ENCODE measurements around the gene TEDC2. TPM values are rescaled to one million over a fixed set of nuclear protein-coding genes. Genes with fewer than 3 reads are reported as not detected.
A peak's percentile ranks its signal among the peaks of the same experiment; 100 is the strongest.

The TEDC2 gene
- total RNA-seq, 3 donors from 2014 or later = 0.98 to 1.0 TPM; not detected in 1

DNA sequence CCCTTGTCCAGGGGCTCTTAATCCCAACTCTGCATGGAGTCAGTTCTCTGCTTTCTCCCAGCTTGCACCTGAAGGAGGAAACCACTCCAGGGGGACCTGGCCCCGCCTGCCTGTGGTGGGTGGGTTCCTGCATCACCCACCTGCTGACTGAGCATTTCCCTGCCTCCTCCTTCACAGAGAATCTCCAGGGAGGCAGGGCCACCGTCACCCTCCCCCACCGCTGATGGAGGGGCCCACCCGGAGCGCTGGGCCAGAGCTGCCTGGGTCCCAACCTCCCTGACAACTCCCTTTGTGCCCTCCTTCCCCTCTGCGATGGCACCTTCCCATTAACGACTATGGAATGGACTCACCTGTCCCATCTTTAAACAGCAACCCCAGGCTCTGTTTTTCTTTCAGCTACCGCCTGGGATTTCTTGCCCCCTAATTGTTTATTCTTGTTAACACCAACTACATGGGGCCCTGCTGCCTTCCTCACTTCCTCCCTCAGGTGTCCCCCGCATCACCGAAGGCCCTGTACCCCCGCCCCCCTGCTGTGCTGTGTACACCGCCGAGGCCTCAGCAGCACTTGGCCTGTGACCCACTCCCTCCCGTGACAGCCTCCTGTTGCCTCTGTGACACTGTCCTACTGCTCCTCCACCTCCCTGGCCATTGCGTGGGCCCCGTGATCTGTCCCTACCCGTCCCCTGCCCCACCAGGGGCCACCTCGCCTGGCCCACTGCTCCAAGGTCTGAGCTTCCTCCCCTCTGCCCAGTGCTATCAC is 842 bp upstream of the TEDC2 start:
- TF ChIP-seq, protein P1, sequence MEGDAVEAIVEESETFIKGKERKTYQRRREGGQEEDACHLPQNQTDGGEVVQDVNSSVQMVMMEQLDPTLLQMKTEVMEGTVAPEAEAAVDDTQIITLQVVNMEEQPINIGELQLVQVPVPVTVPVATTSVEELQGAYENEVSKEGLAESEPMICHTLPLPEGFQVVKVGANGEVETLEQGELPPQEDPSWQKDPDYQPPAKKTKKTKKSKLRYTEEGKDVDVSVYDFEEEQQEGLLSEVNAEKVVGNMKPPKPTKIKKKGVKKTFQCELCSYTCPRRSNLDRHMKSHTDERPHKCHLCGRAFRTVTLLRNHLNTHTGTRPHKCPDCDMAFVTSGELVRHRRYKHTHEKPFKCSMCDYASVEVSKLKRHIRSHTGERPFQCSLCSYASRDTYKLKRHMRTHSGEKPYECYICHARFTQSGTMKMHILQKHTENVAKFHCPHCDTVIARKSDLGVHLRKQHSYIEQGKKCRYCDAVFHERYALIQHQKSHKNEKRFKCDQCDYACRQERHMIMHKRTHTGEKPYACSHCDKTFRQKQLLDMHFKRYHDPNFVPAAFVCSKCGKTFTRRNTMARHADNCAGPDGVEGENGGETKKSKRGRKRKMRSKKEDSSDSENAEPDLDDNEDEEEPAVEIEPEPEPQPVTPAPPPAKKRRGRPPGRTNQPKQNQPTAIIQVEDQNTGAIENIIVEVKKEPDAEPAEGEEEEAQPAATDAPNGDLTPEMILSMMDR (IDR thresholded peaks at IDR 0.05) = no peak
- TF ChIP-seq POLR2A (IDR thresholded peaks at IDR 0.05) (no peak), POLR2AphosphoS5 (IDR thresholded peaks at IDR 0.05) (no peak)
- Histone ChIP-seq H3K9me3 (no peaks in the 10 kb centered on the region), H3K36me3 (no peaks in the 10 kb centered on the region), H3K4me3 (peak overlapping the region; percentile 52 to 78 (median 61)), H3K4me1 (peaks cover 0 to 4% of the 10 kb centered on the region in 2 donors), H3K27ac (peak overlapping the region; percentile 12 to 41), H3K27me3 (no peaks in the 10 kb centered on the region)
- DNase-seq (ENCODE audit: low spot score in 2 of 2) = no peak
- intact Hi-C loops (cut with DNase I; ENCODE audit: low total_unique reads) = no loop called here

DNA sequence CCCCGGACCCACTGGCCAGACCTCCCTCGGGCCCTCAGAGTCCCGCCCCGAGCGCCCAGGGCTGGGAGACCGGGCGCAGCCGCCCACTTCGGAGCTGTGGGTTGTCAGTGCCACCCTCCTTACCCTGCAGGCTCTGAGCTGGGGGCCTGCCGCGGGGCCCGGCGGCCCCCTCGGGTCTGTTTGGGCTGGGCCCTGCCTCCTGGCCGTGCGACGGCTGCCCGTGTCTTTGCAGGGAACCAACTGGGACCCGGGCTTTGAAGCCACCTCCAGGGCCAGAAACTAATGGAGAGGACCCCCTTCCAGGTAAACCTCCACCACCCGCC is 443 bp downstream of the TEDC2 start:
- Histone ChIP-seq H3K4me1 (peaks cover 0 to 4% of the 10 kb centered on the region in 2 donors), H3K9me3 (no peaks in the 10 kb centered on the region), H3K27ac (no peak overlapping the region), H3K36me3 (no peaks in the 10 kb centered on the region), H3K27me3 (no peaks in the 10 kb centered on the region), H3K4me3 (peak overlapping the region; percentile 52 to 78 (median 61))
- no peak for DNase-seq (ENCODE audit: low spot score in 2 of 2)
- intact Hi-C loops (cut with DNase I; ENCODE audit: low total_unique reads) = no loop called here
- TF ChIP-seq, protein P1 (IDR thresholded peaks at IDR 0.05) = no peak
- no peak for TF ChIP-seq POLR2AphosphoS5 (IDR thresholded peaks at IDR 0.05)
- no peak for TF ChIP-seq POLR2A (IDR thresholded peaks at IDR 0.05)

DNA sequence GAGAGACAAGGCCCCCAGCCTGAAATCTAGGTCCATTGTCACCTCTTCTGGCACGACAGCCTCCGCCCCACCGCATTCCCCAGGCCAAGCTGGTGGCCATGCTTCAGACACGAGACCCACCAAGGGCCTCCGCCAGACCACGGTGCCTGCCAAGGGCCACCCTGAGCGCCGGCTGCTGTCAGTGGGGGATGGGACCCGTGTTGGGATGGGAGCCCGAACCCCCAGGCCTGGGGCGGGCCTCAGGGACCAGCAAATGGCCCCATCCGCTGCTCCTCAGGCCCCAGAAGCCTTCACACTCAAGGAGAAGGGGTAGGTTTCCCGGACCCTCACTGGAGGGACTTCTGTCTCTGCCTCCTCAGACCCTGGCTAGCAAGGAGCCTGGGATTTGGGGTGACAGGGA is 1.0 kb downstream of the TEDC2 start:
- no peak for DNase-seq (ENCODE audit: low spot score in 2 of 2)
- Histone ChIP-seq H3K27ac (no peak overlapping the region), H3K4me1 (peaks cover 0 to 4% of the 10 kb centered on the region in 2 donors), H3K4me3 (no peak overlapping the region), H3K27me3 (no peaks in the 10 kb centered on the region), H3K36me3 (no peaks in the 10 kb centered on the region), H3K9me3 (no peaks in the 10 kb centered on the region)
- TF ChIP-seq POLR2A (IDR thresholded peaks at IDR 0.05) = no peak
- no peak for TF ChIP-seq POLR2AphosphoS5 (IDR thresholded peaks at IDR 0.05)
- TF ChIP-seq, protein P1 (IDR thresholded peaks at IDR 0.05) = no peak
- intact Hi-C loops (cut with DNase I; ENCODE audit: low total_unique reads) = no loop called here

DNA sequence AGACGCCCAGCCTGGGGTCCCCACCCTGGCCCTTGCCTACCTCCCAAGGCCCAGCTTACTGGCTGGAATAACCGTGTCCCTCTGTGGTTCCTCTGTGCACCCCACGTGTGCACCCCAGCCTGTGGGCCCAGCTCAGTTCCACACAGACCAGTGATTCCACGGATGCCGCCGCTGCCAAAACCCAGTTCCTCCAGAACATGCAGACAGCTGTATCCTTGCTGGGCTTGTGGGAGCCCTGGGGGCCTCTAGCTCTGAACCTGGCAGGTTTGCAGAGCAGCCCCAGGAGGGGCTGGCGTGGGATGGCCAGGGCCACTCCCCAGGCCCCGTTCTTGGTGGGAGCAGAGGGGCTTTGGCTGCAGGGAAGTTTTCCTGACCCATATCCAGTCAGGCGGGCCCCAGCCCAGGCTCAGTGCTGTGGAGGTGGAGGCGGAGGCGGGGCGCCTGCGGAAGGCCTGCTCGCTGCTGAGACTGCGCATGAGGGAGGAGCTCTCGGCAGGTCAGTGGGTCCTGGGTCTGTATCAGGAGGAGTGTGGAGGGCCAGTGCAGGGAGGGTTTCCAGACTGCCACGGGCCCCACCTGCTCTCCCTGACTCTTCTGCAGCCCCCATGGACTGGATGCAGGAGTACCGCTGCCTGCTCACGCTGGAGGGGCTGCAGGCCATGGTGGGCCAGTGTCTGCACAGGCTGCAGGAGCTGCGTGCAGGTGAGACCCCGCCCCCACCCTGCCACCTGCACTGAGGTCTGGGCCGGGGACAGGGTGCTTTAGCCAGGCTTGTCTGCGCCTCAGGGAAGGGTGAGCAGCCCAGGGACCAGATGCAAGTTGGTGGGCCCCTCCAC is 2.3 kb downstream of the TEDC2 start:
- DNase-seq (ENCODE audit: low spot score in 2 of 2) = no peak
- Histone ChIP-seq H3K9me3 (no peaks in the 10 kb centered on the region), H3K4me1 (peaks cover 0 to 4% of the 10 kb centered on the region in 2 donors), H3K4me3 (no peak overlapping the region), H3K27ac (no peak overlapping the region), H3K27me3 (no peaks in the 10 kb centered on the region), H3K36me3 (no peaks in the 10 kb centered on the region)
- TF ChIP-seq POLR2AphosphoS5 (IDR thresholded peaks at IDR 0.05) (no peak), POLR2A (IDR thresholded peaks at IDR 0.05) (no peak)
- TF ChIP-seq, protein P1 (IDR thresholded peaks at IDR 0.05) = no peak
- intact Hi-C loops (cut with DNase I; ENCODE audit: low total_unique reads) = no loop called here

DNA sequence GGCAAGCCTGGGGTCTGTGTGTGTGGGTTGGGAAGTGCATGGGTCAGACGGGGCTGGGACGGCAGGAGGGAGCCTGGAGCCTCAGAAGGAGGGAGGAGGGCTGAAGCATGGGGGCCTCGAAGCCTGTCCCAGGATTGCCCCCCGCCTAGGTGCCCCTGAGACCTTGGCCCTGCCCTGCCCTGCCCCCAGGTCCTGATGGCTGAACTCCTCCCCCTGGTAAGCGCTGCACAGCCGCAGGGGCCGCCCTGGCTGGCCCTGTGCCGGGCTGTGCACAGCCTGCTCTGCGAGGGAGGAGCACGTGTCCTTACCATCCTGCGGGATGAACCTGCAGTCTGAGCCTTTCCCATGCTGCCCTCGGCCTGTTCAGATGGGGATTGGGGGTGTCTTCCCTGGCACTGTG is 4.4 kb downstream of the TEDC2 start:
- intact Hi-C loops (cut with DNase I; ENCODE audit: low total_unique reads) = no loop called here
- Histone ChIP-seq H3K27ac (no peak overlapping the region), H3K36me3 (no peaks in the 10 kb centered on the region), H3K9me3 (no peaks in the 10 kb centered on the region), H3K27me3 (no peaks in the 10 kb centered on the region), H3K4me1 (peaks cover 0 to 11% of the 10 kb centered on the region in 2 donors), H3K4me3 (no peak overlapping the region)
- no peak for DNase-seq (ENCODE audit: low spot score in 2 of 2)
- no peak for TF ChIP-seq POLR2AphosphoS5 (IDR thresholded peaks at IDR 0.05)
- TF ChIP-seq, protein P1 (IDR thresholded peaks at IDR 0.05) = no peak
- no peak for TF ChIP-seq POLR2A (IDR thresholded peaks at IDR 0.05)
